Measurements from ENCODE around the gene DDA1. TPM values are rescaled to one million over a fixed set of nuclear protein-coding genes. Genes with fewer than 3 reads are reported as not detected.

DDA1 gene
- total RNA-seq, 1 experiment from 2014 or later, result 72.5 TPM

DNA sequence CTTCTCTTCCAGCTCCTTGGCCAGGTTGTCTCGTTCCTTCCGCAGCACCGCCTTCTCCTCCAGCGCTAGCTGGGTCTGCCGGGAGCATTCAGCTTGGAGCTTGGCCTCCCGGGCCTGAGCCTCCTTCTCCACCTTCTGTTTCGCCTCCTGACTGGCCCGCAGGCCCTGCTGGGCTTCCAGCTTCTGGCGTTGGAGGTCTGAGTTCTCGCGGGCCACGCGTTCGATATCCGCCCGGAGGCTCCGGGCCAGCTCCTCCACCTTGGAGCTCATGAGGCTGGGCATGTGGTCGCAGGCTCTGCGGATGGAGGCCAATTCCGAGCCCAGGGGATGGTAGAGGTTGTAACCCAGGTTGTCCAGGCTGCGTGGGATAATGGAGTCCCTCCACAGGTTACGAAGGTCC lies 56.0 kb downstream of the DDA1 start:
- H3K27ac ChIP-seq, result no peak overlapping the region
- H3K9me3 ChIP-seq (ENCODE audit: insufficient read depth, low read depth), result no peaks in the 10 kb centered on the region
- BruUV-seq (replicated peaks), result no TSS peak
- intact Hi-C loops (cut with micrococcal nuclease; ENCODE audit: unreplicated experiment), result no loop called here
- no peaks in the 10 kb centered on the region for H3K79me2 ChIP-seq (ENCODE audit: low read depth)
- 0 out of 2 replicates have a peak, but pooled peaks cover 6% of the 10 kb centered on the region for H3K27me3 ChIP-seq (ENCODE audit: insufficient read depth, low read depth)
- no peak overlapping the region for H2AFZ ChIP-seq
- ChIA-PET POLR2A (ENCODE audit: unreplicated experiment) (no interaction called here), CTCF (interaction anchor here (0.5 kb wide), 1 partner anchor 37 kb away, joined by 3 read pairs; no protein-coding TSS in a partner anchor)
- H3K4me2 ChIP-seq, result no peak overlapping the region
- no peaks in the 10 kb centered on the region for H4K20me1 ChIP-seq (ENCODE audit: insufficient read depth)
- TF ChIP-seq EZH2 (IDR thresholded peaks at IDR 0.05; ENCODE audit: low read depth), result no peak
- TF ChIP-seq, protein P1, sequence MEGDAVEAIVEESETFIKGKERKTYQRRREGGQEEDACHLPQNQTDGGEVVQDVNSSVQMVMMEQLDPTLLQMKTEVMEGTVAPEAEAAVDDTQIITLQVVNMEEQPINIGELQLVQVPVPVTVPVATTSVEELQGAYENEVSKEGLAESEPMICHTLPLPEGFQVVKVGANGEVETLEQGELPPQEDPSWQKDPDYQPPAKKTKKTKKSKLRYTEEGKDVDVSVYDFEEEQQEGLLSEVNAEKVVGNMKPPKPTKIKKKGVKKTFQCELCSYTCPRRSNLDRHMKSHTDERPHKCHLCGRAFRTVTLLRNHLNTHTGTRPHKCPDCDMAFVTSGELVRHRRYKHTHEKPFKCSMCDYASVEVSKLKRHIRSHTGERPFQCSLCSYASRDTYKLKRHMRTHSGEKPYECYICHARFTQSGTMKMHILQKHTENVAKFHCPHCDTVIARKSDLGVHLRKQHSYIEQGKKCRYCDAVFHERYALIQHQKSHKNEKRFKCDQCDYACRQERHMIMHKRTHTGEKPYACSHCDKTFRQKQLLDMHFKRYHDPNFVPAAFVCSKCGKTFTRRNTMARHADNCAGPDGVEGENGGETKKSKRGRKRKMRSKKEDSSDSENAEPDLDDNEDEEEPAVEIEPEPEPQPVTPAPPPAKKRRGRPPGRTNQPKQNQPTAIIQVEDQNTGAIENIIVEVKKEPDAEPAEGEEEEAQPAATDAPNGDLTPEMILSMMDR (conservative IDR thresholded peaks at IDR 0.05), result no peak
- no peaks in the 10 kb centered on the region for H3K9me2 ChIP-seq (ENCODE audit: insufficient read depth)
- H3K4me3 ChIP-seq, result no peak overlapping the region
- no peaks in the 10 kb centered on the region for H3K36me3 ChIP-seq (ENCODE audit: low read depth)
- DNase-seq, result no peak
- H3K4me1 ChIP-seq (replicated peaks; ENCODE audit: insufficient read depth), result no peaks in the 10 kb centered on the region
- no peaks in the 10 kb centered on the region for H3F3A ChIP-seq (ENCODE audit: insufficient read depth, low read depth)

DNA sequence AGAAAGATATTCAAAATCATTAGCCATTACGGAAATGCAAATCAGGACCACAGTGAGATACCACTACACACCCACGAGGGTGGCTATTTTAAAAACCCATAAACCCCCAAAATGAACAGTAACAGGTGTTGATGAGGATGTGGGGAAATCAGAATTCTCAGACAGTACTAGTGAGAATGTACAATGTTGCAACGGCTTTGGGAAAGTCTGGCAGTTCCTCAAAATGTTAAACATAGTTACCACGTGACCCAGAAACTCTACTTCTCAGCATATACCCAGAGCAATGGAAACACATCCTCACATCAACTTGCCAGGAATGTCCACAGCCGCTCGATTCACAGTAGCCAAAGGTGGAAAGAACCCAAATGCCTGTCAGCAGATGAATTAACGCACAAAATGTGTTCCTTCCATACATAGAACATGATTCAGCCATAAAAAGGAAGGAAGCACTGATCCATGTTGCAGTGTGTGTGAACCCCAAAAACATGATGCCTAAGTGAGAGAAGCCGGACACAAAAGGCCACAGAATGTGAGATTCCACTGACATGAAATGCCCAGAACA lies 60.7 kb downstream of the DDA1 start:
- Histone ChIP-seq H3F3A (ENCODE audit: insufficient read depth, low read depth) (peaks cover 7% of the 10 kb centered on the region), H3K27me3 (ENCODE audit: insufficient read depth, low read depth) (0 out of 2 replicates have a peak, but pooled peaks cover 4% of the 10 kb centered on the region), H3K9me2 (ENCODE audit: insufficient read depth) (no peaks in the 10 kb centered on the region), H3K4me1 (replicated peaks; ENCODE audit: insufficient read depth) (no peaks in the 10 kb centered on the region), H3K4me2 (no peak overlapping the region), H2AFZ (no peak overlapping the region), H3K4me3 (no peak overlapping the region), H3K79me2 (ENCODE audit: low read depth) (no peaks in the 10 kb centered on the region), H4K20me1 (ENCODE audit: insufficient read depth) (no peaks in the 10 kb centered on the region), H3K27ac (no peak overlapping the region), H3K9me3 (ENCODE audit: insufficient read depth, low read depth) (no peaks in the 10 kb centered on the region), H3K36me3 (ENCODE audit: low read depth) (no peaks in the 10 kb centered on the region)
- POLR2A ChIA-PET (ENCODE audit: unreplicated experiment), result no interaction called here
- intact Hi-C loops (cut with micrococcal nuclease; ENCODE audit: unreplicated experiment), result no loop called here
- no peak for DNase-seq
- TF ChIP-seq, protein P1 (conservative IDR thresholded peaks at IDR 0.05), result no peak
- TF ChIP-seq EZH2 (IDR thresholded peaks at IDR 0.05; ENCODE audit: low read depth), result no peak
- CTCF ChIA-PET, result no interaction called here
- BruUV-seq (replicated peaks), result no TSS peak

Other genes starting within 250 kb of the DDA1 start
- gene HAUS8, start 234.1 kb upstream of the DDA1 start, total RNA-seq (2021), result 26.5 and 30.8 TPM in 2 replicates
- gene MYO9B, start 233.8 kb upstream of the DDA1 start, total RNA-seq (2021), result 81.2 and 103 TPM in 2 replicates
- 19.8 and 22.5 TPM in 2 replicates for gene USE1, start 94.2 kb upstream of the DDA1 start, total RNA-seq (2021)
- 30.6 and 34.5 TPM in 2 replicates for gene OCEL1, start 83.3 kb upstream of the DDA1 start, total RNA-seq (2021)
- gene NR2F6, start 63.6 kb upstream of the DDA1 start, total RNA-seq (2021), result 90.8 and 112 TPM in 2 replicates
- not detected in 2 replicates for gene USHBP1, start 44.8 kb upstream of the DDA1 start, total RNA-seq (2021)
- 127 and 152 TPM in 2 replicates for gene BABAM1, start 42.1 kb upstream of the DDA1 start, total RNA-seq (2021)
- gene ANKLE1, start 27.7 kb upstream of the DDA1 start, total RNA-seq (2021), result 0.65 and 1.2 TPM in 2 replicates
- gene ABHD8, start 6.1 kb upstream of the DDA1 start, total RNA-seq (2021), result 32.2 and 37.5 TPM in 2 replicates
- 64.8 and 70.8 TPM in 2 replicates for gene MRPL34, start 3.7 kb upstream of the DDA1 start, total RNA-seq (2021)
- 11.4 and 15.1 TPM in 2 replicates for gene ANO8, start 25.3 kb downstream of the DDA1 start, total RNA-seq (2021)
- 48.8 and 50.7 TPM in 2 replicates for gene GTPBP3, start 28.0 kb downstream of the DDA1 start, total RNA-seq (2021)
- not detected in 2 replicates for gene PLVAP, start 67.8 kb downstream of the DDA1 start, total RNA-seq (2021)
- not detected in 2 replicates for gene CCDC194, start 84.6 kb downstream of the DDA1 start, total RNA-seq (2021)
- gene BST2, start 96.1 kb downstream of the DDA1 start, total RNA-seq (2021), result 2.7 and 3.3 TPM in 2 replicates
- gene MVB12A, start 110.5 kb downstream of the DDA1 start, total RNA-seq (2021), result 58.1 and 80.0 TPM in 2 replicates
- 2.0 and 3.9 TPM in 2 replicates for gene TMEM221, start 139.1 kb downstream of the DDA1 start, total RNA-seq (2021)
- not detected in 2 replicates for gene NXNL1, start 151.4 kb downstream of the DDA1 start, total RNA-seq (2021)
- gene SLC27A1, start 161.0 kb downstream of the DDA1 start, total RNA-seq (2021), result 30.8 and 40.2 TPM in 2 replicates
- gene PGLS, start 202.1 kb downstream of the DDA1 start, total RNA-seq (2021), result 175 and 290 TPM in 2 replicates
- 82.9 and 88.8 TPM in 2 replicates for gene COLGALT1, start 246.1 kb downstream of the DDA1 start, total RNA-seq (2021)

All from PC-9 (cell line).